Liver (tissue), 9 donors: ENCODE data around the gene HMGN3. TPM values are rescaled to one million over a fixed set of nuclear protein-coding genes. Genes with fewer than 3 reads are reported as not detected.

ENCODE experiments used
- DNase-seq: peaks from one replicate; pipeline ENCODE4 v3.0.0-alpha.2; 2017; ENCODE audit warnings: low spot score
- H3K27ac ChIP-seq, 2 donors: one replicate each; pipeline ENCODE4 v1.7.0; 2013; ENCODE audit warnings: inconsistent platforms in 2 of 2, low read length in 2 of 2, control low read depth in 1 of 2, low read depth in 1 of 2, mild to moderate bottlenecking in 1 of 2
- H3K27me3 ChIP-seq, 4 donors: one replicate each; pipeline versions ENCODE4 v1.6.1 to v1.7.0; 2013; ENCODE audit warnings: low read length in 3 of 4, inconsistent platforms in 1 of 4, mild to moderate bottlenecking in 1 of 4, moderate library complexity in 1 of 4; ENCODE audit not compliant: control insufficient read depth in 4 of 4, insufficient read depth in 4 of 4
- H3K36me3 ChIP-seq, 4 donors: one replicate each; pipeline versions ENCODE4 v1.6.1 to v1.7.0; 2013; ENCODE audit warnings: low read length in 3 of 4, mild to moderate bottlenecking in 3 of 4, low read depth in 1 of 4, moderate library complexity in 1 of 4; ENCODE audit not compliant: control insufficient read depth in 4 of 4, insufficient read depth in 3 of 4
- H3K4me1 ChIP-seq, 4 donors: one replicate each; pipeline versions ENCODE4 v1.6.1 to v1.7.0; 2013; ENCODE audit warnings: low read length in 3 of 4, mild to moderate bottlenecking in 3 of 4, moderate library complexity in 1 of 4; ENCODE audit not compliant: control insufficient read depth in 4 of 4, insufficient read depth in 4 of 4
- H3K4me3 ChIP-seq, 3 donors: one replicate each; pipeline versions ENCODE4 v1.6.1 to v1.7.0; 2013; ENCODE audit warnings: low read length in 3 of 3, control low read depth in 1 of 3, low read depth in 1 of 3, mild to moderate bottlenecking in 1 of 3
- H3K9ac ChIP-seq, 2 donors: one replicate each; pipeline ENCODE4 v1.7.0; 2013; ENCODE audit warnings: low read length in 2 of 2, mild to moderate bottlenecking in 2 of 2, moderate library complexity in 2 of 2, control low read depth in 1 of 2, low read depth in 1 of 2
- H3K9me3 ChIP-seq, 4 donors: one replicate each; pipeline versions ENCODE4 v1.6.1 to v1.7.0; 2013; ENCODE audit warnings: low read length in 3 of 4; ENCODE audit not compliant: control insufficient read depth in 4 of 4
- CTCF ChIP-seq: fragments of 150-350 bp; IDR thresholded peaks from 2 replicates; pipeline ENCODE4 v1.5.1; 2017; ENCODE audit warnings: improper control_type of control experiment, low read depth, low read length; ENCODE audit not compliant: missing input control
- EGR1 ChIP-seq, 2 donors: IDR thresholded peaks; 2 replicates each; pipeline ENCODE4 v1.6.1; 2016 to 2018; ENCODE audit warnings: antibody characterized with exemption in 2 of 2, low read depth in 2 of 2
- FOXA2 ChIP-seq: IDR thresholded peaks from 2 replicates; pipeline ENCODE4 v1.6.1; 2016; ENCODE audit warnings: antibody characterized with exemption
- HNF4A ChIP-seq, 2 donors: conservative IDR thresholded peaks; 2 replicates each; pipeline ENCODE4 v1.6.1; 2016; ENCODE audit warnings: antibody characterized with exemption in 2 of 2, mild to moderate bottlenecking in 2 of 2
- HNF4G ChIP-seq: IDR thresholded peaks from 2 replicates; pipeline ENCODE4 v1.6.1; 2016; ENCODE audit warnings: antibody characterized with exemption
- MAX ChIP-seq: IDR thresholded peaks from 2 replicates; pipeline ENCODE4 v1.6.1; 2016; ENCODE audit warnings: antibody characterized with exemption
- REST ChIP-seq: IDR thresholded peaks from 2 replicates; pipeline ENCODE4 v1.6.1; 2016; ENCODE audit warnings: antibody characterized with exemption, mild to moderate bottlenecking
- RXRA ChIP-seq, 2 donors: IDR thresholded peaks; 2 replicates each; pipeline ENCODE4 v1.6.1; 2017 to 2018; ENCODE audit warnings: antibody characterized with exemption in 2 of 2, mild to moderate bottlenecking in 1 of 2
- TAF1 ChIP-seq: conservative IDR thresholded peaks from 2 replicates; pipeline ENCODE4 v1.6.1; 2016; ENCODE audit warnings: antibody characterized with exemption, mild to moderate bottlenecking
- YY1 ChIP-seq: IDR thresholded peaks from 2 replicates; pipeline ENCODE4 v1.6.1; 2016; ENCODE audit warnings: antibody characterized with exemption, mild to moderate bottlenecking
- WGBS: extraction: QIAGEN DNeasy Blood & Tissue Kit; methylation state at CpG from one replicate; pipeline ENCODE4 v1.1.7; 2013; 5-methylcytosine and 5-hydroxymethylcytosine counted together
- polyA plus RNA-seq, 2 donors: library from polyadenylated mRNA; stranded (reverse) in 1 of 2; unstranded in 1 of 2; fragments of 200-250 nt in 1 of 2; fragments of >200 nt in 1 of 2; fragmentation: Nextera tagmentation in 1 of 2; extraction: Ambion mirVana in 1 of 2; gene quantifications; one replicate each; pipeline versions ENCODE4 v1.2.1 to v1.2.3, GENCODE V29; 2013 to 2015
- total RNA-seq, 2 donors: library from RNA; depleted of rRNA; stranded (reverse); fragments of >200 nt; gene quantifications; one replicate each; pipeline ENCODE4 v1.2.3, GENCODE V29; 2014
- donor health status: healthy.
- donor health status: healthy.
- donor health status: healthy.
- donor health status: healthy.
- donor health status: healthy.

The HMGN3 gene
- total and polyA plus RNA-seq, 4 donors = 26.7 to 112 (median 44.3) TPM

GRCh38 chr6:79167931-79168694 is 66.4 kb downstream of the HMGN3 start:
- H3K4me3 ChIP-seq = no peak overlapping the region
- WGBS = 75% methylated on average over 9 of the region's 9 CpGs
- DNase-seq = no peak
- no peak overlapping the region for H3K9ac ChIP-seq
- H3K9me3 ChIP-seq = no peaks in the 10 kb centered on the region
- H3K27me3 ChIP-seq = no peaks in the 10 kb centered on the region
- no peak overlapping the region for H3K27ac ChIP-seq
- no peaks in the 10 kb centered on the region for H3K4me1 ChIP-seq
- TF ChIP-seq EGR1 (IDR thresholded peaks at IDR 0.05; ENCODE audit: low read depth in 2 of 2) (no peak), RXRA (IDR thresholded peaks at IDR 0.05) (no peak), REST (no peak), MAX (no peak)
- H3K36me3 ChIP-seq = no peaks in the 10 kb centered on the region

- H3K4me3 ChIP-seq = no peak overlapping the region
- H3K9me3 ChIP-seq = no peaks in the 10 kb centered on the region
- no peak overlapping the region for H3K27ac ChIP-seq
- H3K36me3 ChIP-seq = no peaks in the 10 kb centered on the region
- TF ChIP-seq HNF4A (conservative IDR thresholded peaks at IDR 0.05) (no peak), REST (no peak), CTCF (no peak), HNF4G (no peak), YY1 (no peak), FOXA2 (no peak), TAF1 (no peak)
- WGBS = 91% methylated on average over 1 of the region's 1 CpG
- no peak for DNase-seq
- H3K27me3 ChIP-seq = no peaks in the 10 kb centered on the region
- no peak overlapping the region for H3K9ac ChIP-seq
- H3K4me1 ChIP-seq = peaks cover 1 to 19% (median 16%) of the 10 kb centered on the region in 4 donors
These were observed 74.6 kb downstream of the HMGN3 start for GRCh38 chr6:79159846-79160245.
